Astrocyte (in vitro differentiated cells and primary cell): ENCODE measurements around the gene RAD51B. TPM values are rescaled to one million over a fixed set of nuclear protein-coding genes. Genes with fewer than 3 reads are reported as not detected.
A peak's percentile ranks its signal among the peaks of the same experiment; 100 is the strongest.

Experiments
- DNase-seq: peaks from one replicate; pipeline ENCODE4 v3.0.0-alpha.2; 2010; ENCODE audit warnings: low read depth
- FAIRE-seq: peaks from 2 replicates; lab custom pipeline; 2011; peaks lifted over from hg19 to GRCh38; lab: Jason Lieb, UNC
- H2AFZ ChIP-seq: 2 replicates; pipeline ENCODE4 v1.6.0; 2012; ENCODE audit warnings: low read depth, low read length, inconsistent platforms
- H3K27ac ChIP-seq: 2 replicates; pipeline ENCODE4 v1.5.1; 2011; ENCODE audit warnings: low read depth, low read length, inconsistent platforms
- H3K27me3 ChIP-seq: 2 replicates; pipeline ENCODE4 v1.6.0; 2011; ENCODE audit warnings: low read length, inconsistent platforms; ENCODE audit not compliant: insufficient read depth
- H3K36me3 ChIP-seq: 2 replicates; pipeline ENCODE4 v1.5.1; 2011; ENCODE audit warnings: low read length, inconsistent platforms; ENCODE audit not compliant: insufficient read depth
- H3K4me1 ChIP-seq: 2 replicates; pipeline ENCODE4 v1.5.1; 2011; ENCODE audit warnings: low read length, inconsistent platforms; ENCODE audit not compliant: insufficient read depth
- H3K4me2 ChIP-seq: 2 replicates; pipeline ENCODE4 v1.6.0; 2012; ENCODE audit warnings: low read length, inconsistent platforms
- H3K4me3 ChIP-seq: 2 replicates; pipeline ENCODE4 v1.5.1; 2011; ENCODE audit warnings: low read depth, mild to moderate bottlenecking, low read length, inconsistent platforms; ENCODE audit not compliant: insufficient read depth
- H3K79me2 ChIP-seq: 2 replicates; pipeline ENCODE4 v1.6.0; 2012; ENCODE audit warnings: mild to moderate bottlenecking, low read length, inconsistent platforms; ENCODE audit not compliant: insufficient read depth
- H3K9ac ChIP-seq: 2 replicates; pipeline ENCODE4 v1.6.0; 2012; ENCODE audit warnings: mild to moderate bottlenecking, low read length, inconsistent platforms
- H3K9me3 ChIP-seq: 2 replicates; pipeline ENCODE4 v1.5.1; 2012; ENCODE audit warnings: low read depth, mild to moderate bottlenecking, low read length, inconsistent platforms; ENCODE audit not compliant: insufficient read depth
- H4K20me1 ChIP-seq: 2 replicates; pipeline ENCODE4 v1.6.0; 2012; ENCODE audit warnings: low read length, inconsistent platforms; ENCODE audit not compliant: insufficient read depth
- H3K27ac Mint-ChIP-seq: one replicate; pipeline ENCODE4 v1.8.0; 2021; ENCODE audit warnings: mild to moderate bottlenecking, mixed read lengths; ENCODE audit not compliant: unreplicated experiment
- H3K27me3 Mint-ChIP-seq: one replicate; pipeline ENCODE4 v1.8.0; 2021; ENCODE audit warnings: low read depth, mixed read lengths; ENCODE audit not compliant: unreplicated experiment
- H3K36me3 Mint-ChIP-seq: one replicate; pipeline ENCODE4 v1.8.0; 2021; ENCODE audit warnings: low read depth, mixed read lengths; ENCODE audit not compliant: unreplicated experiment
- H3K4me1 Mint-ChIP-seq: one replicate; pipeline ENCODE4 v1.8.0; 2021; ENCODE audit warnings: low read depth, mixed read lengths; ENCODE audit not compliant: unreplicated experiment
- H3K4me3 Mint-ChIP-seq: one replicate; pipeline ENCODE4 v1.8.0; 2021; ENCODE audit warnings: mild to moderate bottlenecking, moderate library complexity, mixed read lengths; ENCODE audit not compliant: unreplicated experiment
- H3K9me3 Mint-ChIP-seq: one replicate; pipeline ENCODE4 v1.8.0; 2021; ENCODE audit warnings: mild to moderate bottlenecking, mixed read lengths; ENCODE audit not compliant: unreplicated experiment
- CTCF ChIP-seq: IDR thresholded peaks from 2 replicates; pipeline ENCODE4 v1.5.1; 2011; ENCODE audit warnings: low read depth, mild to moderate bottlenecking, inconsistent platforms, low read length, moderate library complexity; ENCODE audit not compliant: insufficient read depth
- EZH2 ChIP-seq: IDR thresholded peaks from 2 replicates; pipeline ENCODE4 v1.6.1; 2012; ENCODE audit warnings: mild to moderate bottlenecking, low read length, inconsistent platforms; ENCODE audit not compliant: insufficient read depth
- total RNA-seq: library from RNA; stranded (reverse); gene quantifications from 2 replicates; pipeline ENCODE4 v1.2.1, GENCODE V29; 2021

RAD51B gene
- total RNA-seq, 1 donor from 2014 or later: 10.8 TPM

GRCh38 chr14:68193970-68194681, 374.5 kb downstream of the RAD51B start:
- no peaks in the 10 kb centered on the region for H3K79me2 ChIP-seq
- H2AFZ ChIP-seq: no peak overlapping the region
- Mint-ChIP-seq H3K36me3 (no peaks in the 10 kb centered on the region), H3K4me3 (no peak overlapping the region), H3K9me3 (no peaks in the 10 kb centered on the region), H3K4me1 (peaks cover 8% of the 10 kb centered on the region), H3K27ac (no peak overlapping the region), H3K27me3 (no peaks in the 10 kb centered on the region)
- H3K36me3 ChIP-seq: no peaks in the 10 kb centered on the region
- no peaks in the 10 kb centered on the region for H3K4me1 ChIP-seq
- H3K9ac ChIP-seq: no peak overlapping the region
- H3K4me3 ChIP-seq: no peak overlapping the region
- H3K27me3 ChIP-seq: no peaks in the 10 kb centered on the region
- no peak for FAIRE-seq
- TF ChIP-seq EZH2 (no peak), CTCF (no peak)
- no peaks in the 10 kb centered on the region for H3K9me3 ChIP-seq
- no peak overlapping the region for H3K27ac ChIP-seq
- H4K20me1 ChIP-seq: no peaks in the 10 kb centered on the region
- no peak for DNase-seq
- H3K4me2 ChIP-seq: no peak overlapping the region

- no peaks in the 10 kb centered on the region for H3K27me3 ChIP-seq
- no peaks in the 10 kb centered on the region for H3K9me3 Mint-ChIP-seq
- no peaks in the 10 kb centered on the region for H3K36me3 ChIP-seq
- no peak overlapping the region for H3K27ac ChIP-seq
- no peak overlapping the region for H3K4me3 ChIP-seq
- H3K27ac Mint-ChIP-seq: no peak overlapping the region
- DNase-seq: no peak
- no peaks in the 10 kb centered on the region for H3K9me3 ChIP-seq
- H3K9ac ChIP-seq: no peak overlapping the region
- no peak for FAIRE-seq
- H4K20me1 ChIP-seq: no peaks in the 10 kb centered on the region
- no peak overlapping the region for H2AFZ ChIP-seq
- TF ChIP-seq EZH2 (no peak), CTCF (no peak)
- peaks cover 17% of the 10 kb centered on the region for H3K4me1 Mint-ChIP-seq
- peaks cover 9% of the 10 kb centered on the region for H3K4me1 ChIP-seq
- H3K4me3 Mint-ChIP-seq: no peak overlapping the region
- no peaks in the 10 kb centered on the region for H3K36me3 Mint-ChIP-seq
- H3K79me2 ChIP-seq: no peaks in the 10 kb centered on the region
- H3K27me3 Mint-ChIP-seq: no peaks in the 10 kb centered on the region
- no peak overlapping the region for H3K4me2 ChIP-seq
Observed at GRCh38 chr14:68195126-68195525, 375.5 kb downstream of the RAD51B start.

GRCh38 chr14:68198713-68199495, 379.3 kb downstream of the RAD51B start:
- FAIRE-seq (no peak), DNase-seq (peak; percentile 24)
- TF ChIP-seq EZH2: no peak
- TF ChIP-seq CTCF: no peak
- Mint-ChIP-seq H3K27ac (no peak overlapping the region), H3K36me3 (no peaks in the 10 kb centered on the region), H3K4me3 (no peak overlapping the region), H3K4me1 (peaks cover 13% of the 10 kb centered on the region), H3K27me3 (no peaks in the 10 kb centered on the region), H3K9me3 (peaks cover 3% of the 10 kb centered on the region)
- no peak overlapping the region for H2AFZ ChIP-seq
- H3K4me3 ChIP-seq: no peak overlapping the region
- no peak overlapping the region for H3K27ac ChIP-seq
- no peaks in the 10 kb centered on the region for H3K27me3 ChIP-seq
- H3K9me3 ChIP-seq: no peaks in the 10 kb centered on the region
- H3K36me3 ChIP-seq: no peaks in the 10 kb centered on the region
- H4K20me1 ChIP-seq: no peaks in the 10 kb centered on the region
- H3K4me1 ChIP-seq: peaks cover 12% of the 10 kb centered on the region
- H3K9ac ChIP-seq: no peak overlapping the region
- H3K4me2 ChIP-seq: peak overlapping the region; percentile 63
- no peaks in the 10 kb centered on the region for H3K79me2 ChIP-seq
